ENCODE results near the gene PLA2G4F.

Gene PLA2G4F

DNA sequence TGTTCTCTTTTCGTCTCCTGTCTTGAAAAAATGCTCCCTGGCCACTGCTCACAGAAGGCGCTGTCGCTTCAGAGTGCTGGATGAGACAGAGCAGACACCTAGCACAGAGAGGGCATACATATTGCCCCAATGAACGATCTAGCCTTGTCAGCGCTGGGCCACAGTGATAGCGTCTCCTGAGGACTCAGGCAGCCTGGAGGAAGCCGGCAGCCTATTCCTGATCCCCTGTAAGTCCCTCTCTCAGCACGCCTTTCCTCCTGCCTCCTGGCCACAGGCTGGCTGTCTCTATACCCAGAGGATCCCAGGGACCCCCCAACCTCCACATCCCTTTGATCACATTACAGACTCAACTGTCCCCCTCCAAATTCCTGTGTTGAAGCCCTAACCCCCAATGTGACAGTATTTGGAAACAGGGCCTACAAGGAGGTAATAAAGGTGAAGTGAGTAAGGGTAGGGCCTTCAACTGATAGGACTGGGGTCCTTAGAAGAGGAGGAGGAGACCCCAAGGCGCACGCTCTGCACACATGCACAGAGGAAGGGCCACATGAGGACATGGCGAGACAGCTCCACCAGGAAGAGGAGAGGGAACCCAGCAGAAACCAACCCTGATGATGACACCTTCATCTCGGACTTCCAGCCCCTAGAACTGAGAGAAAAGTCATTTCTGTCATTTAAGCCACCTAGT, 7.5 kb downstream of the PLA2G4F start:
- TF ChIP-seq POLR2A (IDR thresholded peaks at IDR 0.05; ENCODE audit: low read length) (no peak), GATA1 (IDR thresholded peaks at IDR 0.05; ENCODE audit: low read depth, low read length) (no peak)
- no peak for DNase-seq

DNA sequence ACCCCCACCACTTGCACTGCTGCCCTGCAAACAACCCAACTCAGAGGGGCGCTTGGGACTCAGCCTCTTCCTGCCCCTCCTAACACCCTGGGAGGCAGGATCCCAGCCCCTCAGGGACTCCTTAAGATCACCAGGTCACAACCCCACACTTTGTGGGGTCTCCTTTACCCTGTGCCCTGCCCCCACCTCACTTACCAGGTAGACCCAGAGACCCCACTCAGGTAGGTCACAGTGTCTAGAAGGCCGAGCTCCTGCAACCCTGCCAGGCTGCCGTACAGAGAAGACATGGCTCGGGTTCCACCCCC, 9.1 kb downstream of the PLA2G4F start:
- DNase-seq, result no peak
- TF ChIP-seq GATA1 (IDR thresholded peaks at IDR 0.05; ENCODE audit: low read depth, low read length), result no peak
- no peak for TF ChIP-seq POLR2A (IDR thresholded peaks at IDR 0.05; ENCODE audit: low read length)

DNA sequence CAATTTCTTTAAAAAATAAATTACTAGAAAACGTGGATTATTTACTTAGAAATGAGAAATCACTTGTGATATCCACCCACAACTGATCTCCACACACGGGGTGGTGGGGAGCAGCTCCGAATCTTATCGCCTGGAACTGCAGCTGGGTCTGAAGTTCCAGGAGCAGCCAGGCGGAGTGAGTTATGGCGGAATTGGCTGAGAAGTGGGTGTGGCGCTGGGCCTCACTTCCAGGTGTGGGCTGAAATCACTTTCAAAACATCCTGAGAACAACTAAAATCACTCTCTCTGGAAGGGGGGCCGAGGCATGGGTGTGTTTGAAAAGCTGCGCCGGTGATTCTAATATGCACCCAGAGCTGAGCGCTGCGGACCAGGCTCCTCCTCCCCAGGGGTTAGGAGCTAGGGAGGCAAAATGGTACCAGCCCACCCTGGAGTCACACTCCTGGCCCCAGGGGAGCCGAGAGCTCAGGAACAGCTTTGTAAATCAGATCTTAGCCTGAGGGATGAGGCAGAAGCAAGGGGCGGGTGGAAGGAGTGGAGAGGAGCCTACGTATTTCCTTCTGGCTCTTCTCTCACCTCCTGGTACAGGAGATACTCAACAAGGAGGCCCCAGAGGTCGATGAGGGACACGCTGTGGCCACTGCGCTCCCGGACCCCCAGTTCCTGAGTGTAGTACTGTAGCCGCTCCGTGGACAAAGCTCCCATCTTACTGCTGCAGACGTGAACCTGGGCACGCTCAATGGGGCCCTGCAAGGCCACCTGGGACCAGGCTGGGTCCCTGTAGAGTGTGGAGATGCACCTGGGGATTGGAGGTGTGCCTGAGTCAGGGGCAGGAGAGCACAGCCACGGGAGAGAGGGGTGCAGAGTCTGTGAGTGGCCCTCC, 9.6 kb downstream of the PLA2G4F start:
- TF ChIP-seq GATA1 (IDR thresholded peaks at IDR 0.05; ENCODE audit: low read depth, low read length), result no peak
- no peak for TF ChIP-seq POLR2A (IDR thresholded peaks at IDR 0.05; ENCODE audit: low read length)

DNA sequence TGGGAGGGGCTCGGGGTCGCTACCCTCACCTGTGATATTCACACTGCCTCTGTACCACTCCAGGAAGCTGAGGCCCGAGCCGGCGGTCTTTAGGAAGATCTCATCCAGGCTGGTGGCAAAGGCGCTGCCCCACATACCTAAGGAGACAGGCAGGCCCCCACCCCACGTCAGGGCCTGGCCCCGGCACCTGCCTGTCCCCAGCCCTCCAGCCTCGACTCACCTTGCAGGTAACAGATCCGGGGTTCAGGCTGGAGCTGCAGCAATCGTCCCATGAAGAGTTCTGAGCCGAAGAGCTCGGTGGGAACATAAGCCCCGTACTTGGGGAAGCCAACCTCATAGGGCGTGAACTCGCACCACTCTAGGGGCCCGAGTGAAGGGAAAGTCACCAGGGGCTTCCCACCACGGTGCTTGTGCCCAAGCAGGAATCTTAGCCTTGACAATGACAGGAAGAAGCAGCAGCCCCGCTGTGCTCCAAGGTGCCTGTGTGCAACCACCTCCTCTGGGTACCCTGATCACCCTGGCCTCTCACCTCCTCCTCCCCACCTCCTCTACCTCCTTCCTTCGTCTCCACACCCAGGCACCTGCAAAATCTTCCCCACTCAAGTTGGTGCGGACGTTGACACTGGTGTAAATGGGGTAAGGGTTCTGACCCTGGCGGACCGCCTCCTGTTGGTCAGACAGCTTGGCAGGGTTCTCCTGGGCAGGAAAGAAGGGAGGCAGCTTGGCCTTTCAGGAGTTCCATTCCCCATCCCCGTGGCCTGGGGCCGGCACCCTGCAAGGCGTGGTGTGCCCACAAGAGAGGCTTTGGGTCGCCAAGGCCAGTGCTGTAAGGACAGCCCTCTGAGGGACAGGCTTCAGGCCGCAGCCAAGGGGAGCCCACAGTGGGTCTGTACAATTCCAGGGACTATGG, 10.6 kb downstream of the PLA2G4F start:
- TF ChIP-seq GATA1 (IDR thresholded peaks at IDR 0.05; ENCODE audit: low read depth, low read length), result no peak
- TF ChIP-seq POLR2A (IDR thresholded peaks at IDR 0.05; ENCODE audit: low read length), result no peak
- DNase-seq, result no peak

More for the DNA sequence above, 9.6 kb downstream of the PLA2G4F start:
- DNase-seq, result no peak

DNA sequence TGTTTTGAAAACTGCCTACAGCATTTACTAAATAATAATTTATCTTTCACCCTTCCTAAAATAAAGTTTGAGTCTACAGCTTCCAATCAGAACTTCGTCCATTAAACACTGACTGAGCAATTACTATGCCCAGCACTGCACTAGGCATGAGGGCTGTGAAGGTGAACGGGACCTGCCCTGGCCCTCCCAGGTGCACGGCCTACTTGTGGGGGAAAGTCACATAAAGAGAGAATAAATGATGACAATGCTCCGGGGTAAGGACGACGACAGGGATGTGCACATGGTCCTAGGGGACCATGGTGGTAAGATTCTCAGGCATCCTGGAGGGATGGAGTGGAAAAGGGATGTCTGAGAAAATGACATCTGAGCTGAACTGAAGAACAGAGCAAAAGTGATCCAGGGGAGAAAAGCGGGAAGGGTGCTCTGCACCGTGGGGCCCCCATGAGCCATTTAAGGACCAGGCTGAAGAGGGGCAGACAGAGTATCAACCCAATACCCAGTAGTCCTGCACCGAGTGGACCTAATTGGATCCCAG, 11.5 kb downstream of the PLA2G4F start:
- TF ChIP-seq GATA1 (IDR thresholded peaks at IDR 0.05; ENCODE audit: low read depth, low read length), result no peak
- no peak for TF ChIP-seq POLR2A (IDR thresholded peaks at IDR 0.05; ENCODE audit: low read length)
- DNase-seq, result no peak

DNA sequence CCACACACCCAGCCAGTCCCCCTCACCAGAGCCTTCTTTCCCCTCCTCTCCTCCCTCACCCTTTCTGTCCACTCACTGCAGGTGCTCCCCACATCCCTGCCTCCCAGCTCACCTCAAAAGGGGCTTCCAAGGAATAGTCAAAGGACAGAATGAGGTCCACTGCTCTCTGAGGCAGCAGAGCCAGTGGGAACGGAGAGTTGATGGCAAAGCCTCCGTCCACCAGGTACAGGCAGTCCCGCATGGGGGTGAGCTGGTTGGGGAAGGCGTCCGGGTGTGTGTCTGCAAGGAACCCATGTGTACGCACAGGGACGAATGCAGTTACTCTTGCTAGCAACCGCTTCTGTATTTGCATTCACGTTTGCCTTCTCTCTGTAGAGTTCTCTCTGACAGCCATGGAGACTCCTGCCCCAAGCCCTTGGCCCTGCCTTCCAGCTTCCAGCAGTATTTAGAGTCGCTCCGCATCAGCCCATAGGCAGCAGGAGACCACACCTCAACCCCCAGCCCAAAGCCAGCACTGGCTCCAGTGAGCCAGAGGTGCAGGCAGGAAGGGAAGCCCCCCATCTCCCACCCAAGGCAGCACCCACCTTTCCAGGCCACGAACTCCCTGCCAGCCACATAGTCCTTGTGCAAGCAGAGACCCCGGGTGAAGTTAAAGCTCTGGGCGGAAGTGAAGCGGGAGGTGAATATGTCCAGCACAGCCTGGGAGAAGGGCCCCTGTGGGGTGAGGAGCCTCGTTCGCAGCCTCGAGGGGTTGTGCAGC, 12.4 kb downstream of the PLA2G4F start:
- no peak for TF ChIP-seq GATA1 (IDR thresholded peaks at IDR 0.05; ENCODE audit: low read depth, low read length)
- DNase-seq, result no peak

DNA sequence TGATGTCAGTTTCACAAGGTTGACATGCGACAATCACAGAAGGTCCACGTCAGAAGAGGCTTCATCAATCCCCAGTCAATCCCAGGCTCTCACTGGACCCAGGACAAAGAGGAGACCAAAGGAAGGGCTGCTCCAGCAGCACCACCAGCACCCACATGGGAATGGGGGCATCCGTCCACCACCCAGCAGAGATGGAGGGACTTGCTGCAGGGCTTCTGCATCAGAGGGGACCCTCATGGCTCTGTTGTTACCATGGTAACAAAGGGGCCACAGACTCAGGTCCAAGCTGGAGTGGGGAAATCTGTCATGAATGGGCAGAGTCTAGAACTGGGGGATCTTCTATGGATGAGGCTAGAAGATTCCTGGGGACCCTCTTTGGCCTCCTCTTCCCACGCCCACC, 13.1 kb downstream of the PLA2G4F start:
- DNase-seq, result no peak

DNA sequence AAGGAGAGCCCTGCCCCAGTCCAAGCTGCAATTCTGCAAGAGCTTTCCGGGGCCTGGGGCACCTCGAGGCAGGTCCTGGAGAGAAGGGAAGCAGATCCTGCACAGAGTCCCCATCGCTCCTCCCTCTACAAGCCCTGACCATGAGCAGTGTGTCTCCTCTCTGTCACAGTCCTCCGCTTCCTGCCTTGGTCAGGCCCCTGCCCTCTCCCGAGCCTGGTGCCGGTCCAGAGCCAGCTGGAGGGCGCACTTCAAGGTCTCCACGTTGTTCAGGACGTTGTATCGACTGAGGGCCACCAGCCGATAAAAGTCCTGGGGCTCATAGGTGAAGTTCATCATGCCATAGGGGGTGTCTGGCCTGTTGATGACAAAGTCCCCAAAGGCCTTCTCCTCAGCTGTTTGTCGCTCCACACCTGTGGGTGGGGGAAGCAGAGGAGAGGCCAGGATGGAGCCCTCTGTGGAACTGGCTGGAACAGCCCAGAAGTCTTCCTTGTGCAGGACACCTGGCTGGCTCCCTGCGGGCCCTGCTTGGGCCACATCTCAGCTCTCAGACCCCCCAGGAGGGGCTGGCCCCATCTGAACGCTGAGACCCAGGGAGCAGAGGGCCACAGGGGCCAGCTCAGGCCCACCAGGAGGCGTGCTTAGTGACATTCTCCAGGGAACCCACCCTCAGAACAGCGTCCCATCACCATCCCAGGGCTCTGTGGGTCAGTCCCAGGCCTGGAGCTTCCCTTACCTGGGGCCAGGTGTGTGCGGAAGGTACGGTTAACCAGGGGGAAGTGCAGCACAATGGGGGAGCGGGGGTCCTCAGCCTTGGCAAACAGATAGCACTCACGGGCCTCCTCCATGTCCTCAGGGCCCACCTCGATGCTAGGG, 14.4 kb downstream of the PLA2G4F start:
- no peak for DNase-seq
- TF ChIP-seq GATA1 (IDR thresholded peaks at IDR 0.05; ENCODE audit: low read depth, low read length), result no peak
- TF ChIP-seq POLR2A (IDR thresholded peaks at IDR 0.05; ENCODE audit: low read length), result no peak

More for the DNA sequence above, 13.1 kb downstream of the PLA2G4F start:
- TF ChIP-seq POLR2A (IDR thresholded peaks at IDR 0.05; ENCODE audit: low read length) (no peak), GATA1 (IDR thresholded peaks at IDR 0.05; ENCODE audit: low read depth, low read length) (no peak)

DNA sequence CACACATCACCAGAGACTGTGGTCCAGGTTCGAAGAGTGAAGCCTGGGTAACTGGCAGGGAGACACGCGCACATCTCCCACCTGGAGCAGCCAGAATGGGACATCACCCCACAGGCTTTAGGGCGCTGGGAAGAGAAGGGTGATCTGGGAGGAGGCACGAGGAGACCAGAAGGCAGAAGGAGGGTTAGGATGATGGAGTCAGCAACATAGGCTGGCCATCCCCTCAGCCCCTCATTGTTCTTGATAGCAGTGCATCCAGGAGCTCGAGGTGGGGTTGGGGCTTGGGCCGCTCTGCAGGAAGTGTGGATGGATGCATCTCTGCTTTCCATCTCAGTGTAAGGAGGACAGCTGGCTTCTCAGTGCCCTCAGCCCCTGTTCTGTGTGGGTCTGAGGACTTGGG, 15.2 kb downstream of the PLA2G4F start:
- DNase-seq, result no peak
- TF ChIP-seq GATA1 (IDR thresholded peaks at IDR 0.05; ENCODE audit: low read depth, low read length), result no peak
- no peak for TF ChIP-seq POLR2A (IDR thresholded peaks at IDR 0.05; ENCODE audit: low read length)

DNA sequence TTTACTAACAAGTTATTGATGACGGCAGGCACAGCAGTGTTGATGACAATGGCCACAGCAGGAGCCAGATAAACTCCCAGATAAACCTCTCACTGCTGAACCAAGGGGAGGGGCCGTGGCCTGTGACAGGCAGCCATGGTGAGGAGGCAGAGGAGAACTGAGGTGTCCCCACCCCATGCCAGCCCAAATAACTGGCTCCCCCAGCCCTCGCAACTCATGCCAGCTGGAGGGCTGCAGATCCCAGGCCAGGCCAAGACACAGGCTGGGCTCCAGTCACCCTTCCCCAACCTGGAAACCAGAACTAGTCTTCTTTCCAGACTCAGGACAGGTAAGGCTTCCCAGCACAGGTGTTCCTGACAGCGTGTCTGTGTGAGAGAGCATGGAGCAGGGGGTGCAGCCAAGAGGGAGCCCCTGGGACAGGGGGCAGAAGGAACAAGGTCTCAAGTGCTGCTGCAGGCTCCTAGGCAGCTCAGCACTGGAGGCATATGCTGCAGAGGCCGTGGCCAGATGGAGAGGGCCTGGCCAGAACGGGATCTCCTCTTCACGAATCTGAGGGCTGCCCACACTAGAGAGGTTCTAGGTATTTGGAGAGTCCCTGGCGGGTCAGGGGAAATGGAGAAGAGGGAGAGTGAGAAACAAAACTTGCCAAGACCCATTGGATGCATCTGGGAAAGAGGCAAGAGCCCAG, 15.9 kb downstream of the PLA2G4F start:
- DNase-seq, result peak in 1 of 2 experiments; percentile 15
- TF ChIP-seq POLR2A (IDR thresholded peaks at IDR 0.05; ENCODE audit: low read length) (no peak), GATA1 (IDR thresholded peaks at IDR 0.05; ENCODE audit: low read depth, low read length) (no peak)

DNA sequence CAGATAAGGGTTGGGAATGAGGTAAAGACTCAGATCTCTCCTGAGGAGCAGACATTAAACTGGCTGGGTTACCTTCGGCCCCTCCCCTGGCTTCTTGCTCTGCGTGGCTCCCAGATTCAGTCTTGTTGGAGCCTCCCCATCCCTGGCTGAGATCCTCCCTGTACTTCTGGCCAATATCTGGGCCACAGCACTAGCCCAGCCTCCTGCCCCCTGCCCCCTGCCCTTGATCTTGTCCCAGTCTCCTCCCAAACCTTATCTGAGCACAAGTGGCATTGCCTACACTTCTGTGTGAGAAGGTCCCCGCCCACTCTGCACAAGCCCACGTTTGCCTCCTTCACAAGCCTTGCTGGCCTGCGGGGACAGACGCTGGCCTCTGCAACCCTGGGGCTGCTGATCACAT, 16.8 kb downstream of the PLA2G4F start:
- DNase-seq, result peak; percentile 12 to 48
- TF ChIP-seq GATA1 (IDR thresholded peaks at IDR 0.05; ENCODE audit: low read depth, low read length) (no peak), POLR2A (IDR thresholded peaks at IDR 0.05; ENCODE audit: low read length) (no peak)

DNA sequence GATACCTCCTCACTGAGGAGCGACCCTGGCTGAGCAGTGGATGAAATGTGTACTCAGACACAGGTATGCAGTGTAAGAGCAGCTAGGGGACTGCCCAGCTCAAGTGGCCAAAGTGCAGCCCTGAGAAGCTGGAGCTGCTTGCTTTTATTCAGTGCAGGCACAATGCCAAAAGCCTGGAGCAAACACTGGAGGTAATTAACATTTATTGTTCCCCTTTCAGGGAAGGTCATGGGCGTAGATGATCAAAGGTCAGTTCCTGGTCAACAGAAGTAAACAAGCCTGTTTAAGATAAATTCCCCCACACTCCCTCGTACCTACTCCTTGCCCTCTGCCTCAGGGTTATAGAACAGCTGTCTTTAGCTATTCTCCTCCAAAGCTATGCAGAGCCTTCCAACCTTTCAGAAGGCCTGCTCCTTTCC, 17.5 kb downstream of the PLA2G4F start:
- TF ChIP-seq POLR2A (IDR thresholded peaks at IDR 0.05; ENCODE audit: low read length), result no peak
- DNase-seq, result no peak
